Liver (tissue), 3 donors: Measurements from ENCODE around the gene FAM20C.

ENCODE experiments used
- HNF4A ChIP-seq, 2 donors: conservative IDR thresholded peaks; 2 replicates each; pipeline ENCODE4 v1.6.1; 2016; ENCODE audit warnings: antibody characterized with exemption in 2 of 2, mild to moderate bottlenecking in 2 of 2
- HNF4G ChIP-seq: IDR thresholded peaks from 2 replicates; pipeline ENCODE4 v1.6.1; 2016; ENCODE audit warnings: antibody characterized with exemption
- RAD21 ChIP-seq, 2 donors: IDR thresholded peaks; 2 replicates each; pipeline ENCODE4 v1.6.1; 2016; ENCODE audit warnings: antibody characterized with exemption in 2 of 2, mild to moderate bottlenecking in 2 of 2
- TF ChIP-seq, protein P1 (sequence below): IDR thresholded peaks from 2 replicates; pipeline ENCODE4 v1.6.1; 2016; ENCODE audit warnings: antibody characterized with exemption, mild to moderate bottlenecking
- TF ChIP-seq, protein P2 (sequence below): fragments of 150-350 bp; IDR thresholded peaks from 2 replicates; pipeline ENCODE4 v1.5.1; 2017; ENCODE audit warnings: improper control_type of control experiment, low read depth, low read length; ENCODE audit not compliant: missing input control
- TF ChIP-seq, protein P3 (sequence below): IDR thresholded peaks from 2 replicates; pipeline ENCODE4 v1.6.1; 2016; ENCODE audit warnings: antibody characterized with exemption
- donor health status: healthy.
- donor health status: healthy.

DNA sequence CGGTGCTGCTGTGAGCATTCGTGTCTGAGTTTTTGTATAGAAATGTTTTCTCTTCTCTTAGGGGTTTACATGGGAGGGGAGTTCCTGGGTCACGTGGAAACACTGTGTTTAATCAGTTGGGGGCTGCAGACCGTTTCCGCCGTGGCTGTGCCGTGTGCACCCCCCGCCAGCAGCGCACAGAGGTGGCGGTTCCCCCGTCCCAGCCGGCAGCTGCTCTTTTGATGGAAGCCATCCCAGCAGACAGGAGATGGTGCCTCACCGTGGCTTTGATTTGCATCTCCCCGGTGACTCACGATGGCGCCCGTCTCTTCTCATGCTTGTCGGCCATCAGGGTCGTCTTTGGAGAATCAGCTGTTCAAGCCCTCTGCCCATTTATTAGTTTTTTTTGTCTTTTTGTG is 62.7 kb downstream of the FAM20C start:
- TF ChIP-seq, protein P1, sequence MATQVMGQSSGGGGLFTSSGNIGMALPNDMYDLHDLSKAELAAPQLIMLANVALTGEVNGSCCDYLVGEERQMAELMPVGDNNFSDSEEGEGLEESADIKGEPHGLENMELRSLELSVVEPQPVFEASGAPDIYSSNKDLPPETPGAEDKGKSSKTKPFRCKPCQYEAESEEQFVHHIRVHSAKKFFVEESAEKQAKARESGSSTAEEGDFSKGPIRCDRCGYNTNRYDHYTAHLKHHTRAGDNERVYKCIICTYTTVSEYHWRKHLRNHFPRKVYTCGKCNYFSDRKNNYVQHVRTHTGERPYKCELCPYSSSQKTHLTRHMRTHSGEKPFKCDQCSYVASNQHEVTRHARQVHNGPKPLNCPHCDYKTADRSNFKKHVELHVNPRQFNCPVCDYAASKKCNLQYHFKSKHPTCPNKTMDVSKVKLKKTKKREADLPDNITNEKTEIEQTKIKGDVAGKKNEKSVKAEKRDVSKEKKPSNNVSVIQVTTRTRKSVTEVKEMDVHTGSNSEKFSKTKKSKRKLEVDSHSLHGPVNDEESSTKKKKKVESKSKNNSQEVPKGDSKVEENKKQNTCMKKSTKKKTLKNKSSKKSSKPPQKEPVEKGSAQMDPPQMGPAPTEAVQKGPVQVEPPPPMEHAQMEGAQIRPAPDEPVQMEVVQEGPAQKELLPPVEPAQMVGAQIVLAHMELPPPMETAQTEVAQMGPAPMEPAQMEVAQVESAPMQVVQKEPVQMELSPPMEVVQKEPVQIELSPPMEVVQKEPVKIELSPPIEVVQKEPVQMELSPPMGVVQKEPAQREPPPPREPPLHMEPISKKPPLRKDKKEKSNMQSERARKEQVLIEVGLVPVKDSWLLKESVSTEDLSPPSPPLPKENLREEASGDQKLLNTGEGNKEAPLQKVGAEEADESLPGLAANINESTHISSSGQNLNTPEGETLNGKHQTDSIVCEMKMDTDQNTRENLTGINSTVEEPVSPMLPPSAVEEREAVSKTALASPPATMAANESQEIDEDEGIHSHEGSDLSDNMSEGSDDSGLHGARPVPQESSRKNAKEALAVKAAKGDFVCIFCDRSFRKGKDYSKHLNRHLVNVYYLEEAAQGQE = no peak
- TF ChIP-seq, protein P2, sequence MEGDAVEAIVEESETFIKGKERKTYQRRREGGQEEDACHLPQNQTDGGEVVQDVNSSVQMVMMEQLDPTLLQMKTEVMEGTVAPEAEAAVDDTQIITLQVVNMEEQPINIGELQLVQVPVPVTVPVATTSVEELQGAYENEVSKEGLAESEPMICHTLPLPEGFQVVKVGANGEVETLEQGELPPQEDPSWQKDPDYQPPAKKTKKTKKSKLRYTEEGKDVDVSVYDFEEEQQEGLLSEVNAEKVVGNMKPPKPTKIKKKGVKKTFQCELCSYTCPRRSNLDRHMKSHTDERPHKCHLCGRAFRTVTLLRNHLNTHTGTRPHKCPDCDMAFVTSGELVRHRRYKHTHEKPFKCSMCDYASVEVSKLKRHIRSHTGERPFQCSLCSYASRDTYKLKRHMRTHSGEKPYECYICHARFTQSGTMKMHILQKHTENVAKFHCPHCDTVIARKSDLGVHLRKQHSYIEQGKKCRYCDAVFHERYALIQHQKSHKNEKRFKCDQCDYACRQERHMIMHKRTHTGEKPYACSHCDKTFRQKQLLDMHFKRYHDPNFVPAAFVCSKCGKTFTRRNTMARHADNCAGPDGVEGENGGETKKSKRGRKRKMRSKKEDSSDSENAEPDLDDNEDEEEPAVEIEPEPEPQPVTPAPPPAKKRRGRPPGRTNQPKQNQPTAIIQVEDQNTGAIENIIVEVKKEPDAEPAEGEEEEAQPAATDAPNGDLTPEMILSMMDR = no peak
- TF ChIP-seq, protein P3, sequence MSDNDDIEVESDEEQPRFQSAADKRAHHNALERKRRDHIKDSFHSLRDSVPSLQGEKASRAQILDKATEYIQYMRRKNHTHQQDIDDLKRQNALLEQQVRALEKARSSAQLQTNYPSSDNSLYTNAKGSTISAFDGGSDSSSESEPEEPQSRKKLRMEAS = no peak
- TF ChIP-seq HNF4G (no peak), HNF4A (conservative IDR thresholded peaks at IDR 0.05) (no peak), RAD21 (IDR thresholded peaks at IDR 0.05) (no peak)
